Naive thymus-derived CD4-positive, alpha-beta T cell (primary cell): ENCODE measurements around the gene POC1A. TPM values are rescaled to one million over a fixed set of nuclear protein-coding genes. Genes with fewer than 3 reads are reported as not detected.
A peak's percentile ranks its signal among the peaks of the same experiment; 100 is the strongest.

Experiments used
- ATAC-seq: fragments of 150-1000 bp; cut with Tn5 transposase; 2 replicates; pipeline ENCODE4 v1.10.0; 2021; ENCODE audit warnings: mild to moderate bottlenecking, moderate library complexity
- CTCF ChIA-PET: fragments of 350-600 bp; sonication (Branson Sonifier 250); formaldehyde crosslinking; loops from one replicate; lab custom pipeline; 2021; ENCODE audit warnings: antibody characterized with exemption; lab: Charles Lee
- POLR2A ChIA-PET: fragments of 350-600 bp; sonication (Branson Sonifier 250); formaldehyde crosslinking; loops from one replicate; lab custom pipeline; 2021; ENCODE audit warnings: antibody characterized with exemption, inconsistent platforms; lab: Charles Lee
- DNase-seq, 9 donors: peaks; one replicate each; pipeline versions ENCODE4 v3.0.0 to v3.0.0-alpha.2; 2020 to 2022; ENCODE audit warnings: mixed read lengths in 1 of 9
- H3K27ac ChIP-seq: one replicate; pipeline ENCODE4 v1.7.0; 2013; ENCODE audit warnings: mild to moderate bottlenecking, low read depth, low read length, moderate library complexity
- H3K27me3 ChIP-seq, 2 donors: one replicate each; pipeline ENCODE4 v1.7.0; 2013; ENCODE audit warnings: low read length in 2 of 2, mild to moderate bottlenecking in 2 of 2, moderate library complexity in 2 of 2; ENCODE audit not compliant: control insufficient read depth in 2 of 2, insufficient read depth in 2 of 2
- H3K36me3 ChIP-seq, 3 experiments: 1 replicate in 2 of 3; 2 replicates in 1 of 3; pipeline ENCODE4 v1.7.0; 2013; ENCODE audit warnings: low read length in 3 of 3, mild to moderate bottlenecking in 3 of 3, moderate library complexity in 1 of 3; ENCODE audit not compliant: insufficient read depth in 3 of 3, control insufficient read depth in 2 of 3
- H3K4me1 ChIP-seq, 2 donors: one replicate each; pipeline ENCODE4 v1.7.0; 2013; ENCODE audit warnings: low read length in 2 of 2, mild to moderate bottlenecking in 2 of 2, moderate library complexity in 1 of 2; ENCODE audit not compliant: control insufficient read depth in 2 of 2, insufficient read depth in 2 of 2
- H3K4me3 ChIP-seq: 2 replicates; pipeline ENCODE4 v1.7.0; 2013; ENCODE audit warnings: mild to moderate bottlenecking, low read length
- H3K9me3 ChIP-seq, 3 experiments: 1 replicate in 2 of 3; 2 replicates in 1 of 3; pipeline ENCODE4 v1.7.0; 2013; ENCODE audit warnings: low read length in 3 of 3; ENCODE audit not compliant: control insufficient read depth in 2 of 3
- H3K27ac Mint-ChIP-seq, 9 donors: one replicate each; pipeline ENCODE4 v1.8.0; 2020 to 2022; ENCODE audit warnings: mixed read lengths in 9 of 9, mild to moderate bottlenecking in 8 of 9, moderate library complexity in 5 of 9, inconsistent platforms in 2 of 9
- H3K27me3 Mint-ChIP-seq, 5 donors: one replicate each; pipeline ENCODE4 v1.8.0; 2021 to 2022; ENCODE audit warnings: mixed read lengths in 5 of 5, mild to moderate bottlenecking in 1 of 5
- H3K36me3 Mint-ChIP-seq, 5 donors: one replicate each; pipeline ENCODE4 v1.8.0; 2020 to 2022; ENCODE audit warnings: mixed read lengths in 5 of 5, mild to moderate bottlenecking in 3 of 5, inconsistent platforms in 1 of 5
- H3K4me1 Mint-ChIP-seq, 7 donors: one replicate each; pipeline ENCODE4 v1.8.0; 2020 to 2022; ENCODE audit warnings: mixed read lengths in 7 of 7, mild to moderate bottlenecking in 3 of 7, inconsistent platforms in 1 of 7
- H3K4me3 Mint-ChIP-seq, 10 donors: one replicate each; pipeline ENCODE4 v1.8.0; 2020 to 2022; ENCODE audit warnings: mild to moderate bottlenecking in 10 of 10, mixed read lengths in 10 of 10, moderate library complexity in 6 of 10, inconsistent platforms in 2 of 10
- H3K9me3 Mint-ChIP-seq, 11 donors: one replicate each; pipeline ENCODE4 v1.8.0; 2020 to 2022; ENCODE audit warnings: mixed read lengths in 11 of 11, mild to moderate bottlenecking in 4 of 11, inconsistent platforms in 1 of 11, moderate library complexity in 1 of 11
- intact Hi-C, 2 donors: fragments of 100-400 bp; cut with micrococcal nuclease; formaldehyde crosslinking; loops; one replicate each; pipeline ENCODE4 v1.15.1; 2023
- polyA plus RNA-seq, 2 donors: library from polyadenylated mRNA; unstranded; fragments of 300-500 nt; fragmentation: Illumina TruSeq; gene quantifications; one replicate each; pipeline ENCODE4 v1.2.3, GENCODE V29; 2021
- total RNA-seq, 6 experiments: library from RNA in 5 of 6; stranded (reverse) in 5 of 6; gene quantifications; 1 replicate in 5 of 6; 2 replicates in 1 of 6; pipeline ENCODE4 v1.2.3 and lab custom pipeline; 2021 to 2026

Gene POC1A
- total RNA-seq, result 10 to 100 TPM in 1 of 5 experiments, 1 to 10 TPM in 2, under 1 TPM in 2; 0.58 to 19.7 (median 1.2) TPM
- 1 to 10 TPM; 1.8 to 2.5 TPM for polyA plus RNA-seq
- total RNA-seq (lab: John Stamatoyannopoulos, UW), result 2.2 reads per million, percentile 10 among the genes with 10 or more reads in this experiment

GRCh38 chr3:52154135-52155094 lies at the start of gene POC1A:
Gene POC1A, minus strand, starts transcription at chr3:52154423. Its CDS starts 51 bp downstream, at chr3:52154372.
- Mint-ChIP-seq H3K27ac (peak within 1 kb of the TSS; percentile 87 to 98 (median 94)), H3K9me3 (no peaks in the 10 kb centered on the region), H3K27me3 (peaks cover 0 to 2% (median 0%) of the 10 kb centered on the region in 5 donors), H3K36me3 (no peaks in the 10 kb centered on the region), H3K4me3 (peak within 1 kb of the TSS; percentile 88 to 98 (median 96)), H3K4me1 (peaks cover 5 to 22% (median 6%) of the 10 kb centered on the region in 7 donors)
- intact Hi-C loops, result loop anchor here (1.0 to 10.0 kb wide), 13 partner anchors 44 to 1540 kb away; partner anchors contain the start of genes ALAS1 (in 2 of the 2), ABHD14A (in 1 of the 2), CISH (in 1 of the 2) and DCAF1 (in 1 of the 2)
- peak; percentile 73 to 90 (median 82) for DNase-seq
- peak within 1 kb of the TSS; percentile 98 for H3K4me3 ChIP-seq
- CTCF ChIA-PET, result interaction anchor here (0.5 to 1.7 kb wide), 5 partner anchors 9 to 159 kb away, joined by 3 to 5 read pairs (median 3); partner anchors contain the start of gene RPL29
- peak; percentile 92 for ATAC-seq
- peaks cover 4 to 6% of the 10 kb centered on the region in 2 donors for H3K4me1 ChIP-seq
- H3K36me3 ChIP-seq, result peaks cover 0 to 4% (median 0%) of the 10 kb centered on the region in 3 experiments
- H3K9me3 ChIP-seq, result no peaks in the 10 kb centered on the region
- H3K27ac ChIP-seq, result peak within 1 kb of the TSS; percentile 85
- POLR2A ChIA-PET, result interaction anchor here (0.7 to 1.7 kb wide), 9 partner anchors 8 to 1803 kb away, joined by 3 to 16 read pairs (median 4); partner anchors contain the start of genes ACY1, ALAS1, DUSP7 and GLYCTK
- no peaks in the 10 kb centered on the region for H3K27me3 ChIP-seq

GRCh38 chr3:52203701-52204100 lies 49.5 kb upstream of the POC1A start:
- ChIA-PET POLR2A (no interaction called here), CTCF (interaction anchor here (1.8 kb wide), 1 partner anchor 16 kb away, joined by 5 read pairs; no protein-coding TSS in a partner anchor)
- Histone ChIP-seq H3K4me3 (no peak overlapping the region), H3K27ac (no peak overlapping the region), H3K36me3 (peaks cover 23 to 71% (median 40%) of the 10 kb centered on the region in 3 experiments), H3K27me3 (no peaks in the 10 kb centered on the region), H3K9me3 (no peaks in the 10 kb centered on the region), H3K4me1 (peaks cover 16 to 20% of the 10 kb centered on the region in 2 donors)
- Mint-ChIP-seq H3K4me1 (peaks cover 23 to 62% (median 35%) of the 10 kb centered on the region in 7 donors), H3K9me3 (no peaks in the 10 kb centered on the region), H3K36me3 (peaks cover 10 to 64% (median 46%) of the 10 kb centered on the region in 5 donors), H3K4me3 (no peak overlapping the region), H3K27me3 (no peaks in the 10 kb centered on the region), H3K27ac (peak overlapping the region in 1 of 9 donors; percentile 5)
- DNase-seq (no peak), ATAC-seq (no peak)
- intact Hi-C loops, result no loop called here

- no peaks in the 10 kb centered on the region for H3K9me3 Mint-ChIP-seq
- ATAC-seq (peak; percentile 33), DNase-seq (no peak)
- peaks cover 14 to 65% (median 29%) of the 10 kb centered on the region in 3 experiments for H3K36me3 ChIP-seq
- CTCF ChIA-PET, result interaction anchor here (1.8 kb wide), 1 partner anchor 17 kb away, joined by 5 read pairs; no protein-coding TSS in a partner anchor
- H3K36me3 Mint-ChIP-seq, result peaks cover 6 to 59% (median 39%) of the 10 kb centered on the region in 5 donors
- POLR2A ChIA-PET, result no interaction called here
- peak overlapping the region in 1 of 9 donors; percentile 13 for H3K27ac Mint-ChIP-seq
- no peaks in the 10 kb centered on the region for H3K27me3 ChIP-seq
- H3K27me3 Mint-ChIP-seq, result no peaks in the 10 kb centered on the region
- no peak overlapping the region for H3K4me3 Mint-ChIP-seq
- intact Hi-C loops, result no loop called here
- H3K4me3 ChIP-seq, result no peak overlapping the region
- no peaks in the 10 kb centered on the region for H3K9me3 ChIP-seq
- H3K4me1 Mint-ChIP-seq, result peaks cover 30 to 64% (median 41%) of the 10 kb centered on the region in 7 donors
- peaks cover 19 to 21% of the 10 kb centered on the region in 2 donors for H3K4me1 ChIP-seq
- no peak overlapping the region for H3K27ac ChIP-seq
Measured at GRCh38 chr3:52202384-52203077, 48.3 kb upstream of the POC1A start.

DNA sequence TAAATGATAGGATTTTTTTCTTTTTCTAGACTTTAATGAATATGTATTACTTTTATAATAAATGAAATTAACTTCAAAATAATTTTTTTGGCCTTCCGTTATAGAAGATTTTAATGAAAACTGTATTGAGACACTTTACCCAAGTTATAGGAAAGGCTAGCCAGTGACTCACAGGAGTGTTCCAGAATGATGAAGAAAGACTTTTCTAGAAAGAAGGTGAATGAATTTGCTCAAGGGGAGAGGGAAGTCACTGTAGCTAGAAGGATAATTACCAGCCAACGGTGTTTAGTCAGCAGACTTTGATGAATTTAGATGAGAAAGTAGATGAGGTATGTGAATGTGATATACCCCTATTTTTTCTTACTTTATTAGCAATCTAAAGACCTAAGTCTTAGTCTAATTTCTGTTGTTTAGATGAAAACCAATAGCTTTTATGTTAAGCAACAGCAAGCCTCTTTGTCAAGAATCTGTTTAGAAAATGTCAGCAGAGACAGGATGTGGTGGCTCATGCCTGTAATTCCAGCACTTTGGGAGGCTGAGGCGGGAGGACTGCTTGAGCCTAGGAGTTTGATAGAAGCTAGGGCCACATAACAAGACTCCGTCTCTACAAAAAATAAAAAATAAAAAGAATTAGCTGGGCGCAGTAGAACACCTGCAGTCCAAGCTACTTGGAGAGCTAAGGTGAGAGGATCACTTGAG lies 46.9 kb upstream of the POC1A start:
- CTCF ChIA-PET, result interaction anchor here (0.7 to 1.0 kb wide), 2 partner anchors 34 to 420 kb away, joined by 4 read pairs; no protein-coding TSS in a partner anchor
- H3K9me3 Mint-ChIP-seq, result no peaks in the 10 kb centered on the region
- H3K27ac Mint-ChIP-seq, result peak overlapping the region in 2 of 9 donors; percentile 21 to 23
- no peak overlapping the region for H3K4me3 Mint-ChIP-seq
- no peaks in the 10 kb centered on the region for H3K27me3 ChIP-seq
- no peak for DNase-seq
- no peak overlapping the region for H3K27ac ChIP-seq
- POLR2A ChIA-PET, result interaction anchor here (0.6 to 1.4 kb wide), 8 partner anchors 12 to 169 kb away, joined by 3 to 6 read pairs (median 3); partner anchors contain the start of genes GLYCTK and POC1A
- H3K9me3 ChIP-seq, result no peaks in the 10 kb centered on the region
- H3K36me3 ChIP-seq, result peaks cover 9 to 54% (median 24%) of the 10 kb centered on the region in 3 experiments
- H3K4me1 Mint-ChIP-seq, result peaks cover 33 to 76% (median 49%) of the 10 kb centered on the region in 7 donors
- peaks cover 4 to 53% (median 30%) of the 10 kb centered on the region in 5 donors for H3K36me3 Mint-ChIP-seq
- H3K4me1 ChIP-seq, result peaks cover 25 to 30% of the 10 kb centered on the region in 2 donors
- no peak for ATAC-seq
- no peaks in the 10 kb centered on the region for H3K27me3 Mint-ChIP-seq
- H3K4me3 ChIP-seq, result no peak overlapping the region
- intact Hi-C loops, result no loop called here

GRCh38 chr3:52198643-52199608 lies 44.7 kb upstream of the POC1A start:
- no peak for ATAC-seq
- ChIA-PET CTCF (interaction anchor here (1.1 kb wide), 1 partner anchor 21 kb away, joined by 4 read pairs; no protein-coding TSS in a partner anchor), POLR2A (interaction anchor here (0.8 kb wide), 1 partner anchor 516 kb away, joined by 3 read pairs; no protein-coding TSS in a partner anchor)
- Histone ChIP-seq H3K36me3 (peaks cover 2 to 32% (median 7%) of the 10 kb centered on the region in 3 experiments), H3K27ac (peak overlapping the region; percentile 94), H3K27me3 (no peaks in the 10 kb centered on the region), H3K4me3 (peak overlapping the region; percentile 80), H3K4me1 (peaks cover 25 to 30% of the 10 kb centered on the region in 2 donors), H3K9me3 (no peaks in the 10 kb centered on the region)
- H3K4me3 Mint-ChIP-seq, result peak overlapping the region; percentile 85 to 98 (median 96)
- intact Hi-C loops, result loop anchor here (1.0 to 5.0 kb wide), 9 partner anchors 18 to 257 kb away; partner anchors contain the start of genes PARP3 (in 2 of the 2), POC1A (in 2 of the 2), ABHD14A (in 1 of the 2) and DUSP7 (in 1 of the 2)
- peaks cover 33 to 63% (median 49%) of the 10 kb centered on the region in 7 donors for H3K4me1 Mint-ChIP-seq
- H3K27ac Mint-ChIP-seq, result peak overlapping the region; percentile 88 to 98 (median 93)
- no peaks in the 10 kb centered on the region for H3K9me3 Mint-ChIP-seq
- peak in 1 of 9 donors; percentile 14 for DNase-seq
- peaks cover 0 to 35% (median 14%) of the 10 kb centered on the region in 5 donors for H3K36me3 Mint-ChIP-seq
- H3K27me3 Mint-ChIP-seq, result no peaks in the 10 kb centered on the region
